Skeletal muscle satellite cell (primary cell): ENCODE results near the gene CCAR1.
"Not testable (repeated sequence)": the region's sequence is repeated elsewhere in the genome, so short reads cannot be mapped to it uniquely, and the experiment has no call there.

Source experiments
- H3K27me3 ChIP-seq: 2 replicates; pipeline ENCODE4 v1.7.0; 2013; ENCODE audit warnings: low read length; ENCODE audit not compliant: control insufficient read depth, insufficient read depth
- H3K36me3 ChIP-seq: 2 replicates; pipeline ENCODE4 v1.7.0; 2013; ENCODE audit warnings: mild to moderate bottlenecking, control low read depth, low read length; ENCODE audit not compliant: insufficient read depth
- H3K4me1 ChIP-seq: 2 replicates; pipeline ENCODE4 v1.7.0; 2013; ENCODE audit warnings: low read length; ENCODE audit not compliant: control insufficient read depth, insufficient read depth
- H3K4me2 ChIP-seq: 2 replicates; pipeline ENCODE4 v1.7.0; 2013; ENCODE audit warnings: mild to moderate bottlenecking, low read length
- H3K4me3 ChIP-seq: 2 replicates; pipeline ENCODE4 v1.7.0; 2013; ENCODE audit warnings: low read length
- H3K9ac ChIP-seq: 2 replicates; pipeline ENCODE4 v1.7.0; 2013; ENCODE audit warnings: mild to moderate bottlenecking, low read depth, low read length, moderate library complexity
- H3K9me3 ChIP-seq: replicated peaks from 2 replicates; pipeline ENCODE4 v1.7.0; 2013; ENCODE audit warnings: mild to moderate bottlenecking, control low read depth, low read length

The CCAR1 gene

GRCh38 chr10:68727146-68727545 lies 6.1 kb downstream of the CCAR1 start:
- Histone ChIP-seq H3K4me2 (no peak overlapping the region), H3K27me3 (no peaks in the 10 kb centered on the region), H3K4me3 (no peak overlapping the region), H3K4me1 (peaks cover 5% of the 10 kb centered on the region), H3K36me3 (peaks cover 59% of the 10 kb centered on the region), H3K9me3 (no peaks in the 10 kb centered on the region), H3K9ac (no peak overlapping the region)

DNA sequence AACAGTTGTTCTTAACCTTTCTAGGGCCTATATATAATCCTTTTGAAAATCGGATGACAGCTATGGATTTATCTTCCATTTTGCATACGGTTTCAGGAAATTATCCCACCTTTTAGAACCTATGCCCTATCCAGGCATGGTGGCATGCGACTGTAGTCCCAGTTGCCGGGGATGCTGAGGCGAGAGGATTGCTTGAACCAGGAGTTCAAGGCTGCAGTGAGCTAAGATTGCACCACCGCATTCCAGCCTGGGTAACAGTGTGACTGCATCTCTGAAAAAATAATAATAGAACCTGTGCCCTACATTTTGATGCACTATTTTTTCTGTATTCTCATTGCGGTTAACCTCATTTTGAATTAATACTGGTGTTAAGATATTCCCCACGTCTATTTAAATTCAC lies 11.6 kb downstream of the CCAR1 start:
- H3K4me1 ChIP-seq, result no peaks in the 10 kb centered on the region
- H3K4me3 ChIP-seq, result no peak overlapping the region
- H3K4me2 ChIP-seq, result no peak overlapping the region
- no peaks in the 10 kb centered on the region for H3K27me3 ChIP-seq
- no peaks in the 10 kb centered on the region for H3K9me3 ChIP-seq
- peaks cover 77% of the 10 kb centered on the region for H3K36me3 ChIP-seq
- H3K9ac ChIP-seq, result no peak overlapping the region

GRCh38 chr10:68734349-68734748 lies 13.3 kb downstream of the CCAR1 start:
- no peak overlapping the region for H3K4me2 ChIP-seq
- H3K27me3 ChIP-seq, result no peaks in the 10 kb centered on the region
- peaks cover 75% of the 10 kb centered on the region for H3K36me3 ChIP-seq
- no peak overlapping the region for H3K9ac ChIP-seq
- no peaks in the 10 kb centered on the region for H3K9me3 ChIP-seq
- no peaks in the 10 kb centered on the region for H3K4me1 ChIP-seq
- no peak overlapping the region for H3K4me3 ChIP-seq

- H3K9me3 ChIP-seq, result no peaks in the 10 kb centered on the region
- no peaks in the 10 kb centered on the region for H3K4me1 ChIP-seq
- no peak overlapping the region for H3K9ac ChIP-seq
- H3K27me3 ChIP-seq, result no peaks in the 10 kb centered on the region
- H3K4me3 ChIP-seq, result no peak overlapping the region
- H3K4me2 ChIP-seq, result no peak overlapping the region
- H3K36me3 ChIP-seq, result peaks cover 82% of the 10 kb centered on the region
Measured at GRCh38 chr10:68735119-68735518, 14.1 kb downstream of the CCAR1 start.

DNA sequence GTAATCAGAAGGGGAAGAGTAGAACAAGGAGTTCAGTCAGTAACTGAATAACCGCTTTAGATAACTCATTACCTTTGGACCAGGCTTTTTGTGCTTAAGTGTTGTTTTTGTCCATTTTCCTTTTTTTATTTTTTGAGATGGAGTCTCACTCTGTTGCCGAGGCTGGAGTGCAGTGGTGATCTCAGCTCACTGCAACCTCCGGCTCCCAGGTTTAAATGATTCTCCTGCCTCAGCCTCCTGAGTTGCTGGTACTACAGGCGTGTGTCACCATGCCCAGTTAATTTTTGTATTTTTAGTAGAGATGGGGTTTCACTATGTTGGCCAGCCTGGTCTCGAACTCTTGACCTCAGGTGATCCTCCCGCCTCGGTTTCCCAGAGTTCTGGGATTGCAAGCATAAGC lies 14.7 kb downstream of the CCAR1 start:
- not testable (repeated sequence) for H3K9ac ChIP-seq, H3K4me1 ChIP-seq, H3K27me3 ChIP-seq, H3K4me3 ChIP-seq, H3K4me2 ChIP-seq, H3K9me3 ChIP-seq
- peaks cover 85% of the 10 kb centered on the region for H3K36me3 ChIP-seq

DNA sequence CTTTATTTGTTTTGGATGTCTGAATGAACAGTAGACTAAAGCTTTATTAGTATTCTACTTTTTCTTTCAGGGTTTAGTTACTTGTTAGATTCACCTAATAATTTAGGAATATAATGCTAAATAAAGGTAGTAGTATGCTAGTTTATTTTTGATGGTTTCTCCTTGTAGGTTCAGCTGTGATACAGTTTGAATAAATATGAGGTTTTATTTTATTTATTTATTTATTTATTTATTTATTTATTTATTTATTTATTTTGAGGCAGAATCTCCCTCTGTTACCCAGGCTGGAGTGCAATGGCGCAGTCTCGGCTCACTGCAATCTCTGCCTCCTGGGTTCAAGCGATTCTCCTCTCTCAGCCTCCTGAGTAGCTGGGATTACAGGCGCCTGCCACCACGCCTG lies 19.6 kb downstream of the CCAR1 start:
- not testable (repeated sequence) for H3K9ac ChIP-seq, H3K4me2 ChIP-seq, H3K9me3 ChIP-seq, H3K4me3 ChIP-seq, H3K27me3 ChIP-seq, H3K4me1 ChIP-seq
- peaks cover 77% of the 10 kb centered on the region for H3K36me3 ChIP-seq

DNA sequence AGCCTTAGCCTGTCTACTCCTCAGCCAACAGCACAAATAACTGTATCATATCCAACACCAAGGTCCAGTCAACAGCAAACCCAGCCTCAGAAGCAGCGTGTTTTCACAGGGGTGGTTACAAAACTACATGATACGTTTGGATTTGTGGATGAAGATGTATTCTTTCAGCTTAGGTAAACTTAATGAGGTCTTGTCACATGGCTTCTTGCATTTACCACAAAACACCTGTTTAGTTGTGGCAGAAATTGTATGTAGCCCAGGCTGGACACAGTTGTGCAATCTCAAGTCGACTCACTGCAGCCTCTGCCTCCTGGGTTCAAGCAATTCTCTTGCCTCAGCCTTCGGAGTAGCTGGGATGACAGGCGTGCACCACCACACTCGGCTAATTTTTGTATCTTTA lies 21.4 kb downstream of the CCAR1 start:
- Histone ChIP-seq H3K36me3 (peaks cover 68% of the 10 kb centered on the region), H3K27me3 (no peaks in the 10 kb centered on the region), H3K9ac (no peak overlapping the region), H3K9me3 (no peaks in the 10 kb centered on the region), H3K4me2 (no peak overlapping the region), H3K4me3 (no peak overlapping the region), H3K4me1 (no peaks in the 10 kb centered on the region)

DNA sequence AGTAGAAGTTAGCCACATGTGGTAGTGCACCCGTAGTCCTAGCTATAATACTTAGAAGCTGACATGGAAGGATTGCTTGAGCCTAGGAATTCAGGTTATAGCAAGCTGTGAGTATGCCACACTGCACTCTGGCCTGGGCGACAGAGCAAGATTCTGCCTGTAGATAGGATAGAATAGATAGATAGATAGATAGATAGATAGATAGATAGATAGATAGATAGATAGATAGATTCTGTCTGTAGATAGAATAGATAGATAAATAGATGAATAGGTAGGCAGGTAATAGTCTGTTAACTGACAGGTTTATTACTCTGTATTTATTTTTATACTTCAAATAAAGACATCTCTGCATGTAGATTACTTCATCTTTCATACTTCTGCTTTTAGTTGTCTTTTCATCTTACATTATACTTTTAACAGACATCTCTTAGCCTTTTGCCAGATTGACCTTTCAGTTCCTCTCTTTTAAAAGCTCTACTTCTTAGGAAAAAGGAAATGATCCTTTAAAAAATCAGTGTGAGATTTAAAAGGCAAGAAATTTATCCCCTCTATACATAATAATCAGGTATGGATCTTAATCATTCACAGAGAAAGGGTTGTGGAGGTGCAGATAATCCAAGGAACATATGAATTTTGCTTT lies 31.8 kb downstream of the CCAR1 start:
- Histone ChIP-seq H3K36me3 (peaks cover 90% of the 10 kb centered on the region), H3K4me3 (no peak overlapping the region), H3K9ac (no peak overlapping the region)

GRCh38 chr10:68756246-68756645 lies 35.2 kb downstream of the CCAR1 start:
- H3K4me2 ChIP-seq, result no peak overlapping the region
- no peaks in the 10 kb centered on the region for H3K4me1 ChIP-seq
- peaks cover 90% of the 10 kb centered on the region for H3K36me3 ChIP-seq
- no peaks in the 10 kb centered on the region for H3K9me3 ChIP-seq
- H3K9ac ChIP-seq, result peak overlapping the region; percentile 28
- H3K4me3 ChIP-seq, result no peak overlapping the region
- no peaks in the 10 kb centered on the region for H3K27me3 ChIP-seq

More for the DNA sequence above, 31.8 kb downstream of the CCAR1 start:
- Histone ChIP-seq H3K4me1 (no peaks in the 10 kb centered on the region), H3K27me3 (no peaks in the 10 kb centered on the region), H3K9me3 (no peaks in the 10 kb centered on the region), H3K4me2 (no peak overlapping the region)

GRCh38 chr10:68756766-68757165 lies 35.7 kb downstream of the CCAR1 start:
- H3K9ac ChIP-seq, result no peak overlapping the region
- H3K9me3 ChIP-seq, result no peaks in the 10 kb centered on the region
- H3K36me3 ChIP-seq, result peaks cover 88% of the 10 kb centered on the region
- H3K27me3 ChIP-seq, result no peaks in the 10 kb centered on the region
- H3K4me1 ChIP-seq, result no peaks in the 10 kb centered on the region
- H3K4me3 ChIP-seq, result no peak overlapping the region
- H3K4me2 ChIP-seq, result no peak overlapping the region

DNA sequence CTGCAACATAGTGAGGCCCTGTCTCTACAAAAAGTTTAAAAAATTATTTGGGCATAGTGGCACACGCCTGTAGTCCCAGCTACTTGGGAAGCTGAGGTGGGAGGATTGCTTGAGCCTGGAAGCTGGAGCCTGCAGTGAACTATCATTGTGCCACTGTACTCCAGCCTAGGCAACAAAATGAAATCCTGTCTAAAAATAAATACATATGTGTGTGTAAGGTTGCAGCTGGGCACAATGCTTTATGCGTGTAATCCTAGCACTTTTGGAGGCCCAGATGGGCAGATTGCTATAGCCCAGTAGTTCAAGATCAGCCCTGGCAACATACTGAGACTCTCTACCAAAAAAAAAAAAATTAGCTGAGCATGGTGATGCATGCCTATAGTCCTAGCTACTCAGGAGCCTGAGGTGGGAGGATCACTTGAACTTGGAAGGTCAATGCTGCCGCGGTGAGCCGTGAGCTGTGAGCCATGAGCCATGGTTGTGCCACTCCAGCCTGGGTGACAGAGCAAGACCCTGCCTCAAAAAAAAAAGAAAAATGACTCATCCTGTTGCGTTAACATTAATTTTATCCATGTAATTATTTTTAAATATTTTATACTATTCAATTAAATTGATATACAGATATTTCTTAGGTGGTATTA lies 38.3 kb downstream of the CCAR1 start:
- Histone ChIP-seq H3K9me3 (no peaks in the 10 kb centered on the region), H3K9ac (no peak overlapping the region), H3K4me3 (no peak overlapping the region), H3K36me3 (peaks cover 71% of the 10 kb centered on the region), H3K27me3 (no peaks in the 10 kb centered on the region), H3K4me2 (no peak overlapping the region), H3K4me1 (no peaks in the 10 kb centered on the region)

DNA sequence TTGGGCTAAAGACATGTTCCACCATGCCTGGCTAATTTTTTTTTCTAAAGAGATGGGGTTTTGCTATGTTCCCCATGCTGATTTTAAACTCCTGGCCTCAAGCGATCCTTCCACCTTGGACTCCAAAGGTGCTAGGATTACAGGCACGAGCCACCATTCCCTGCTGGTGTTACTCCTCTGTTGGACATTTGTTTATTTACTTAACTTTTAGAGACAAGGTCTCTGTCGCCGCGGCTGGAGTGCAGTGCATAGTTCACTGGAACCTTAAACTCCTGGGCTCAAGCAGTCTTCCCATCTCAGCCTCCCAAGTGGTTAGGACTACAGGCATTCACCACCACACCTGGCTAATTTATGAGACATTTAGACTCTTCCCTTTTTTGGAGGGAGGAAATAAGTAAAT lies 38.9 kb downstream of the CCAR1 start:
- no peak overlapping the region for H3K4me2 ChIP-seq
- no peaks in the 10 kb centered on the region for H3K27me3 ChIP-seq
- peaks cover 71% of the 10 kb centered on the region for H3K36me3 ChIP-seq
- H3K9ac ChIP-seq, result no peak overlapping the region
- H3K4me1 ChIP-seq, result no peaks in the 10 kb centered on the region
- no peak overlapping the region for H3K4me3 ChIP-seq
- no peaks in the 10 kb centered on the region for H3K9me3 ChIP-seq
